GM12873 (cell line): Measurements from ENCODE around the gene C6orf132.

ENCODE experiments used
- TF ChIP-seq, protein P1 (sequence below): IDR thresholded peaks from 2 replicates; pipeline ENCODE4 v1.5.1; 2012; ENCODE audit warnings: low read depth, mild to moderate bottlenecking, moderate library complexity, low read length, control low read depth; ENCODE audit not compliant: insufficient read depth; ENCODE audit errors: missing control alignments

The C6orf132 gene

DNA sequence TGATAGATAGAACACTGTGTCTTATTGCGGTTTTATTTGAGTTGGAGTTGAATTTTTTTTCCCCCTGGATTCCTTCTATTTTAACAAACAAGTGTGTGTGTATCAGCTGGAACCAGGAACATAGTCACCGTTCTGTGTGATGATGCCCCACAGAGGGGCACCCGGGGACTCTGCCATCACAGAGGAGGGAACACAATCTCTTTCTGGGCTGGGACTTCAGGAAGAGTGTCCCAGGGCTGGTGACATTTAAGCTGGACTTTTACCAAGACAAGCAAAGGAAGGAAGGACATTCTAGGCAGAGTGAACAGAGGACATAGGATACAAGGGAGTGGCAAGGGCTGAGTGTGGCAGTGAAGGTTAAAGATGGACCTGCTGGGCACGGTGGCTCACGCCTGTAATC lies 58.9 kb downstream of the C6orf132 start:
- TF ChIP-seq, protein P1, sequence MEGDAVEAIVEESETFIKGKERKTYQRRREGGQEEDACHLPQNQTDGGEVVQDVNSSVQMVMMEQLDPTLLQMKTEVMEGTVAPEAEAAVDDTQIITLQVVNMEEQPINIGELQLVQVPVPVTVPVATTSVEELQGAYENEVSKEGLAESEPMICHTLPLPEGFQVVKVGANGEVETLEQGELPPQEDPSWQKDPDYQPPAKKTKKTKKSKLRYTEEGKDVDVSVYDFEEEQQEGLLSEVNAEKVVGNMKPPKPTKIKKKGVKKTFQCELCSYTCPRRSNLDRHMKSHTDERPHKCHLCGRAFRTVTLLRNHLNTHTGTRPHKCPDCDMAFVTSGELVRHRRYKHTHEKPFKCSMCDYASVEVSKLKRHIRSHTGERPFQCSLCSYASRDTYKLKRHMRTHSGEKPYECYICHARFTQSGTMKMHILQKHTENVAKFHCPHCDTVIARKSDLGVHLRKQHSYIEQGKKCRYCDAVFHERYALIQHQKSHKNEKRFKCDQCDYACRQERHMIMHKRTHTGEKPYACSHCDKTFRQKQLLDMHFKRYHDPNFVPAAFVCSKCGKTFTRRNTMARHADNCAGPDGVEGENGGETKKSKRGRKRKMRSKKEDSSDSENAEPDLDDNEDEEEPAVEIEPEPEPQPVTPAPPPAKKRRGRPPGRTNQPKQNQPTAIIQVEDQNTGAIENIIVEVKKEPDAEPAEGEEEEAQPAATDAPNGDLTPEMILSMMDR = no peak

DNA sequence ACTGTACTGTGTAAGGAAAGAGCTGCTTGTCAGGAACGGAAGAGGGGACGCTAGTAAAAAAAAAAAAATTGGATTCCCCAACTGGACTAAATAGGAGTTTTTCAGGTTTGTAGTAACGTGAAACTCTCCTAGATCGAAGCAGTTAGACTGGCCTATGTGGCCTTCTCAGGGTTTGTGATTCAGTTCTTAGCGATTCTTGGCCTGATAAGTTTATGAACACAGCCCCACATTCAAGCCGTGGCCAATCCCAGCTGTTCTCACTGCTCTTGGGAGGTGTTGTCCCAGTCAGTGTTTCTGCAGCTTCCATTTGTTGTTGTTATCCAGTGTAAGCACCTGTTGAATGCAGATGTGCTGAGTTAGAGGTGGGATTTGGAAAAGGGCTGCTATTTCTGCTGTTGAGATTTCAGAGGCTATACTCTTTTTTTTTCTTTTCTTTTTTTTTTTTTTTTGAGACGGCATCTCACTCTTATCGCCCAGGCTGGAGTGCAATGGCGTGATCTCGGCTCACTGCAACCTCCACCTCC lies 62.4 kb downstream of the C6orf132 start:
- TF ChIP-seq, protein P1 = no peak

DNA sequence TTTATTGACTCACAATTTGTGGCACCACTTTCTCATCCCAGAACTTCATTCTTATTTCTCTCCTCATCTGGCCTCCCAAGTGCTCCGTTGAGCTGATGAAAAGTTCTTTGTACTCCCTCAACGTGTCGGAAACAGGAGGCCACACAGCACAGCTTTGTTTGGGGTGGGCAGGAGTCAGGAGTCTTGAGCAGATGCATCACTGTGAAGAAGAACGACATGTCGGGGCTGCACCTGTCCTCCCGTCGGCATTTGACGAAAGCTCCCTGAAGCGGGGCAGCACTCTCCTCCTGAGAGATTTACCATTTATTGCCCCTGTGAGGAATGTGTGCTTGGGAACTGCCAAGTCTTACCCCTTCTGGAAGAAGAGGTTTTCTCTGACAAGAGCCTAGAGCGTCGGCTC lies 64.0 kb downstream of the C6orf132 start:
- TF ChIP-seq, protein P1 = no peak

DNA sequence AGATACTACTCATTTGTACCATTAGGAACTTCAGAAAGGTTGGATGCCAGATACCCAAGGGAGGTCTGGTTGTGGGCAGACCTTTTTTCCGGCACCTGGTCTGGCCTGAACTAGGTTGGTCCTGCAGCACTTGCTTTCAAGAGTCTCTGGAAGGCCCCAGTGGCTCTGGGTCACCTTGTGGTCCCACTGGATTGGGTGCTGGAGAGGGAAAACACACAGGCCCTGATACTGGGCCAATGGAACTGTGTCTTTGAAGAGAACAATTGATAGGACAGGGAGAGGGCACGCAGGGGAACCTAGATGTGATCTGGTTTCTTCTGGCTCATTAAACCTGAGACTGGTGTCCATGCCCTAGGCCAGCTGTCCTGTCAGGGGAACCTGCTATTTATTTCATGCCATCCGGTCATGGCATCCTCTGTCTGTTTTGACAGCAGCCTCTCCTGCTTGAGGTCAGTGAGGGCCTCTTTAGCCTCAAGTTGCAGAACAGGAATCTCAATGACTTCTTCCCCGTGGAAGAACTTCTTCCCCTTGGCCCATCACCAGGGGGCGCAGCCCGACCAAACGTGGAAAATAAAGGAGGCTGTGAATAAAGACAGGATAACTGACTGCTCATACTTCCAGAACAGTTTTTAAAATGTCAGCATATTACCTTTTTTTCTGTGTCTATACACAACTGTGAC lies 67.1 kb downstream of the C6orf132 start:
- TF ChIP-seq, protein P1 = peak; percentile 76

DNA sequence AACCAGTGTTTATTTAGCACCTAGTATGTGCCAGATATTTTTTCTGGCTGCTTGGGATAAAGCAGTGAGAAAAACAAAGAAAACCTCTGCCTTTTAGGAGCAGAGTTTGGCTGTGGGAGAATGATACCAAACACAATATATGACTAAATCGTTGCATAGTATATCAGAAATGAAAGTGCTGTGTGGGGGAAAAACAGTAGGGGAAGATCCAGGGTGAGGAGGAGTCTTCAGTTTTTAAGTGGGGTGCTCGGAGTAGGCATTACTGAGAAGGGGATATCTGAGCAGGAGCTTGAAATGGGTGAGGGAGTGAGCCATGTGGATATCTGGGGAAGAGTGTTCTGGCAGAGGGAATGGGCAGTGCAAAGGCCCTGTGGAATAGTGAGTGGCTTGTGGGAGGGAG lies 69.1 kb downstream of the C6orf132 start:
- TF ChIP-seq, protein P1 = no peak

DNA sequence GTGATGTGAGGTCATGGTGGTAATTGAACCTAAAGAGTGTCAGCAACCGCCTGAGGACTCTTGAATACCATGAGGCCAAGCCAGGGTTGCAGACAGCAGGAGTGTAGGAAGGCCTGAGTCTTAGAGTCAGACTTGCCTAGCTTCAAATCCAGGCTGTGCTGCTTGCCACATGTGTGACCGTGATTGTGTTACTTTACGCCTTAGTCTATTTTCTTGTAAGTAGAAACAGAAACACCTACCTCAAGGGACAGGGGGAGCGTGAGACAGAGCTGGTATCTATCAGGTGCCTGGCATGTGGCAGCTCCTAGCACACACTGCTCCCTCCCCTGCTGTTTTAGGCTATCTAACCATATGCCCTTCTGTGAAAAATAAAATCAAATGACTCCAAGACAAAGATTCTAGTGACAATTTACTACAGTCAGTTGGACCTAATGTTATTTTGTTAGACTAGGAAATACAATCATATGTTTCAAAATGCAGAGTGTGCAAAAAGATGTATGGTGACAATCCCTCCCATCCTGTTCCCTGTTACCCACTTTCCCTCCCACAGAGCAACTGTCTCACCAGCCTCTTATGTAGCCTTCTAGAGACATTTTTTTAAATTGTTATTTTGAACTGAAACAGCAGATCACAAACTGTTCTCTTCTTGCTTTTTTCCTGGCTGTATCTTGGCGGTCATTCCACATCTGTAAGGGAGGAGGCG lies 70.4 kb downstream of the C6orf132 start:
- TF ChIP-seq, protein P1 = no peak

DNA sequence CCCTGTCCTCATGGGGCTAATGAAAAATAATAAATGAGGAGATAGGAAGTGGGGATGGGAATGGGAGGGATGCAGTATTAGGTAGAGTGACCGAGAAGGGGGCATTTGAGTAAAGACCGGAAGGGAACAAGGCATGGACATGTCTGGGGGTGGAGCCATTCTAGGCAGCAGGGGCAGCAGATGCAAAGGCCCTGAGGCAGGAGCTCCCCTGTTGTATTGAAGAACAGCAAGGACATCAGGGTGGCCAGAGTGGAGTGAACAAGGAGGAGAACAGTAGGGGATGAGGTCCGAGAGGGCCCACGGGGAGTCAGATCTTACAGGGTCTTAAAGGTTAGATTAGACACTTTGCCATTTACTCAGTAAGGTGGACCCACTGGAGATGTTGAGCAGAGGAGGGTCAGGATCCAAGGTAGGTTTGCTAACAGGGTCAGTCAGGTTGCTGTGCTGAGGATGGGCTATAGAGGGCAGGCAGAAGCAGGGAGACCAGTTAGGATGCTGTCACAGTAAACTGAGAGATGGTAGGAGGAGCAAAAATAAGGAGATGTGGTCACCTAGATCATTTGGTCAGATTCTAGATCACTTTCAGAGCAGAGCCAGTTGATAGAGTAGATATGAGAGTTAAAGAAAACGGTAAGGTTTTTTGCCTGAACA lies 73.4 kb downstream of the C6orf132 start:
- TF ChIP-seq, protein P1 = peak; percentile 3
